Activated CD4-positive, CD25-positive, alpha-beta regulatory T cell (primary cell): Measurements from ENCODE around the gene MELTF.
"Not testable (repeated sequence)": the region's sequence is repeated elsewhere in the genome, so short reads cannot be mapped to it uniquely, and the experiment has no call there.

ENCODE experiments used
- DNase-seq, 4 experiments: peaks; one replicate each; lab custom pipeline; 2025; lab: John Stamatoyannopoulos, UW

The MELTF gene

DNA sequence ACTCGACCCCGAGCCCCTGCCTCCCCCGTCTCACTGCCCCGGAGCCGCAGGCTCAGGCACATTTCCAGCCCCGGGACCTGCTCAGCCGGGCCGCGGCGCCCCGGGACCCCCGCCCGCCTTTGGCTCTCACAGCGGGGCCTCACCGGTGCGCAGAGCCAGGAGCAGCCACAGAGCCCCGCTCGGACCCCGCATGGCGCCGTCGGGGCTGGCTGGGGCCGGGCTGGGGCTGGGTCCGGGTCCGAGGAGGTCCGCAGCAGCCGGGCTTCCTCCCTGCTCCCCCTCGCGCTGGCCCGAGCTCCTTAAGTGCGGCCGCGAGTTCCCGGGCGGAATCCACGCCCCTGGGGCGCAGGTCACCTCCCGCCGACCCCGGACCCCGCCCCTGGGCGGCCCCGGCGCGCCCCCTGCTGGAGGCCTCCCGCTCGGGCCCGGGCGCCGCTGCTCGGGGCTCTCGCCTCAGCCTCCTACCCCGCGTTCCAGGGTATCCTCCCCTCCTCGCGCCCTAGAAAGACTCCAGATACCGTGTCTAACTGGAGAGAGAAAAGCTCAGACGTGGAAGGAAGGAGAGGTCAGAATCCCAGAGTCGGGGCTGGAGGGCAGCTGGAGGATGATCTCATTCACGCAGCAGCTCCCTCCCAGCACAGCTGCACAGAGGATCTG is at the start of gene MELTF:
MELTF (minus strand) TSS at position 307 of the 657 bp plus-strand sequence; CDS start at position 192, 115 bp downstream.
- DNase-seq = peak; percentile 35 to 56 (median 40)

DNA sequence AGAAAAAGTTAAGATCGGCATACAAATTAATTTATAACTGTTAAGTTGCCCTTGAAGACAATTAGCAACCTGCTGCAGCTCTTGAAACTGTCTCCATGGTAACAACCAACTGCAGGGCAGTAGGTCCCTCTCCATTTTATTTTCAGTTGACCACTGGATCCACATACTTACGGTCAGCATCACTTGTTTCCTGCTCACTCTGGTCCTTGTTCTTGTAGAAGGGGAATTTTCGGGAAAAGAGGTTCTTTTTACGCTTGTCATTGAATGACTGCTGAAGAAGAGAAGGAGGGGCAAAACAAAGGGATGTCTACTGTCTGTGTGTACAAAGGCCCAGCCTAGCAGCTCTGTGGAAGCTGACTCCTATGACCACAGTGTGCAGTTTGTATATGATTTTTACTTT is 46.8 kb upstream of the MELTF start:
- no peak for DNase-seq

DNA sequence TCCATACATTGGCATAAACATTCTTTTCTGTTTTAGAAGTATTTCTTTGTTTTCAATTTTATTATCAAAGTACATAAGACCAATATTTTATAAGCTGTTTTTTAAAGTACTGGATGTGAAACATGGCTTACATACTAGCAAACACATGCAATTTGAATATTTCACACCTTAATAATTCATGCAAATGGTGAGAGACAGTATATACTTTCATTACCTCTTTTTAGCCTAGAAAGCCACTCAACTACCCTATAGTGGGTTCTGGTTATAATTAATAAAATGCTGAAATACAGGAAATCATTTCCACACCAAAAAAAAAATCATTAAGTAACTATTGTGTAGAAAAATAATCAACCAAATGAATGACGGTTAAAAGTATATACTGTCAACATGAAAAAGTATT is 38.5 kb upstream of the MELTF start:
- DNase-seq = no peak

DNA sequence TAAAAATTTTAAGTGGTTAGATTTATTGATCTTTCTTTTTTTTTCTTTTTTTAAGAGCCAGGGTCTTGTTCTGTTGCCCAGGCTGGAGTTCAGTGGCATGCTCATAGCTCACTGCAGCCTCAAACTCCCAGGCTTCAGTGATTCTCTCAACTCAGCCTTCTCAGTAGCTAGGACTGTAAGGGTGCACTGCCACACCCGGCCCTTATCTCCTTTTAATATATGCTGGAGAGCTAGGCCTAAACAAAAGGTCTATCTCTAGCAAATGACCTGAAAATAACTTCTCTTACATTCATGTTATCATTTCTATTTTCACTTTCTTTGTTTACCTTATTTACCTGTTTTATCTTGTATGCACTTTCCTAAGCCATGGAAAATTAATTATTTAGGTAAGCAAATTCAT is 35.2 kb upstream of the MELTF start:
- DNase-seq = no peak

DNA sequence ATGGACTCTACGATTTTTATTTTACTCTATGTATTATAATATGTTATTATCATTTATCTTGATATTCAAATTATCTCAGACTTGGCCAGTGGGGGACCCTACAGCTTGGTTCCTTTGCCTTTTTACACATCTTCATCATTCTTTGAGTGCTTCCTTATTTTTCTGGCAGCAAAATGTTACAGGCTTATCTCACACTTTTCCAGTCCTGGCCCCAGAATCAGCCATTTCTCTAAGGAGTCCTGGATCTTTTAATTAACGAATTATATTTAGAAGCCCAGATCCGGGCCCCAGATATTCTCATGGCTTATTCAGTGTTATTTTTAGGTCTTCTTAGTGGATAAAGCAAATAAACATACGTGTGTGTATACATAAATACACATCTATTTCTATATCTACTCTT is 32.8 kb upstream of the MELTF start:
- DNase-seq = no peak

DNA sequence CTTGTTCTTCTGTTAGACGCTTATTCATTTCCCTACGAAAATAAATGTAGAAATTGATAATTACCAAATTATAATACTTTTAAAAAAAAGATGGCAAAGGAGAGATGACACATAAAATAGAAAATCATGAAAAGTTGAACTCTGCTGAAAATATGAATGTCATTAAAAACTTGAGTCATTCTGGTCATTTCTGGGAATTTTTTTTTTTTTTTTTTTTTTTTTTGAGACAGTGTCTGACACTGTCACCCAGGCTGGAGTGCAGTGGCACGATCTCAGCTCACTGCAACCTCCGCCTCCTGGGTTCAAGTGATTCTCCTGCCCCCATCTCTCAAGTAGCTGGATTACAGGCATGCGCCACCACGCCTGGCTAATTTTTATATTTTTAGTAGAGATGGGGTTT is 22.0 kb upstream of the MELTF start:
- DNase-seq = not testable (repeated sequence)

DNA sequence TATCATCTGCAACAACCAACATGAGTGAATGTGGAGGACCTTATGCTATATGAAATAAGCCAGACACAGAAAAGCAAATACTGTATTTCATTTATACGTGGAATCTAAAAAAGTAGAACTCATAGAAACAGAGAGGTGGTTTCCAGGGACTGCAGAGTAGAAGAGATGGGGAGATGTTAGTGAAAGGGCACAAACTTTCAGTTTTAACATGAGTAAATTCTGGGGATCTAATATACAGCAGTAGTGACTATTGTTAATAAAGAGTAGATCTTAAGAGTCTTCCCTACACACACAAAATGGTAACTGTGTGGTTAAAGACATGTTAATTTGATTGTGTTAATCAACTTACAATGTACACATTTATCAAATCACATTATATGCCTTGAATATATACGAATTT is 20.9 kb upstream of the MELTF start:
- no peak for DNase-seq

DNA sequence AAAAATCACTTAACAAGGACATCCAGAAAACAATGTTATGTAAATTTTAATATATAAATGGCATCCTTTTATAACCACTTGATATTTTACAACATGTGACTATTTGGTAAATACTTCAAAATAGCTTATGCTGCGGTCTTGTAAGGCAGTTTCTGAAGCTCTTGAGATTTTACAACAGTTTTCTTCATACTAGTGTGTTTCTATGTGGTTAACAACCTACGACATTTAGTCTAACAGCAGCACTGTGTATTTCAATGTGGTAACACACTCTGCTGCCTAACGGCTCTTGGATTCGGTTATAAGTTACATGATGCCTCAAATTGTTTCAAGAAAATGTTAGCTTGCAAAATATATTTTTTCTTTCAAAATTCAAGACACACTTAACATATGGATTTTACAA is 12.9 kb upstream of the MELTF start:
- no peak for DNase-seq

DNA sequence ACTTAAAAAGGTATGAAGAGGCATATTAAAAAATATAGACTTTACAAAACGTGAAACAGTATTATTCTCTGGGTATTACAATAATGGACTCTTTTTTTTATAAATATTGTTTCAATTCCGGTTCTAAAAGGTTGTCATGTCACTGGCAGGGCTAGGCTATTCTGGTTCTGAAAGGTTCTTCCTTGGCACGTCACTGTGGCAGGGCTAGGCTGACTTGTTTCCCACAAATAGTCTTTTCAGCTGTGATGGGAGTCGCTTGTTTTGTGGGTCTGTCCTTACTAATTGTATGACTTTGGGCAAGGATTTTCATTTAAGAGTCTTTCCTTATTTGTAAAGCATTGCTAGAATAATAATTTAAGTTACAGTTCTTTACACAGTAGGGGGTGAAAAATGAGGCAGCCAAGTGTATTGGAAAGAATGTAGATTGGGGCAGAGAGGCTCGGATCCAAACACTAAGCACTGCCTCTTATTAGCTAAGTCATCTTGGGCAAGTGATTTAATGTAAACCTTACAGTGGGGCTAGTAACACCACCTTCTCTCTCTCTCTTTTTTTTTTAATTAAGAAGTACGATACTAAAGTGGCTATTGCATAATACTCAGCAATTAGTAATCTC is 12.4 kb upstream of the MELTF start:
- DNase-seq = no peak

DNA sequence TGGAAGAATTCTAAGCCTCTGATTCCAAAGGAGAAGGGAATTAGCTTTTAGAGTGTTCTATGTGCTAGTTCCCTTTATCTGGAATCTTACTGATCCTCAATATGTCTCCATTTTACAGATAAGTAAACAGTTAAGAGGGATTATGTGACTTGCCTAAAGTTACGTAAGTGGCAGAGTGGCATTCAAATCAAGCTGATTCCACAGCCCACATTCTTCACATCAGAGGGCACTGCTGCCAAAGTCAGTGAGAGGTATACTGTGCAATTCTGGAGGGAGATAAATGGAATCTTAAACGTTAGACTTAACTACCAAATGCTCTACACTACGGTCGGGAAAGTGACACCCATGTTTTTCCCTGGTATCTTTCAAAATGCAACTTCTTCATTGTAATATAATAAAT is 11.0 kb upstream of the MELTF start:
- DNase-seq = no peak

DNA sequence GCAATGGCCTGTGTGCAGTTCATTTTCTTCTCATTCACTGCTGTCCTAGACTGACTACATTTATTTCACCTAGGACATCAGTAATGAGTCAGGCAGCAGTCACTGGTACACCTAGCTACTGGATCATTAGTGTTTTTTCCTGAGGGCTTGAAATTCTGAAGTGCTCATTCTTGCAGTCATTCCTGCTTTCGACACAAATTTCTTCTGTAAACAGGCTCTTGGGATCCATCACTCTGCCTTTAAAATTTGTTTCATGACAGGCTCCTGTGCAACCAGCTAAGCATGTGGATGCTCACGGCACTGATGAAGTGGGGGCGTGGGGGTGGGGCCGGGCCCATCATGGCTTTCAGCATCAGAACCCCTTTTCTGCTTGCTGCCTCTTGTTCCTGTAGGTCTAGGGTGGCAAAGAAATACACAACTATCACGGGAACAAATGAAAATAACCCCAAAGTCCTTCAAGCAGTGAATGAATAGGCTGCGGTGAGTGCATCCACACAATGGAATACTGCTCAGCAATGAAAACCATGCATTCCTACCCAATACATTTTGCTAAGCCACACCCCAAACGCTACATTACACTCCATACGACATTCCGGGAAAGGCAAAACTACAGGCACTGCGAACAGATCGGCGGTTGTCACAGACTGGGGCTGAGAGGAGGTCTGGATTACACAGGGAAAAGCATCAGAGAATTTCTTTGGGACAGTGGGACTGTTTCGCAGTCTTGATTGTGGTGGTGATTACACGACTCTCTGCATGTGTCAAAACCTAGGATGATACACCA is 9.3 kb upstream of the MELTF start:
- DNase-seq = no peak

DNA sequence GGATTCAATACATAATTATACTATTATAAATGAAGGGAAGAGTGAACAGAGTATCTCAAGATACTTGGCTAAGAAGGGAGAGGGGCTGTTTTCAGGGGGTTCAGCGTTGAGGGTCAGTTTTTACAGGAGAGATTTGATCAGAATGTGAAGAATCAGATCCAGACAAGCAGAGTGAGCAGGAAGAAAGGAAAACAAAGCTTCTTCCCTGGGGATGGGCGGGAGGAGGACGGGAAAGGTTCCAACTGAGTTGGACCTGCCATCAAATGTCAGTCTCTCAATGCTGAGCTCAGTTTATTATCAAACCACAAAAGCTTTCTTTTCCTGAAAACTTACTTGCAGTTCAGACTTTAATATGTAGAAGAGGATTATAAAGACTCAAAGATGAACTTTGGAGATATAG is 6.0 kb upstream of the MELTF start:
- DNase-seq = no peak

DNA sequence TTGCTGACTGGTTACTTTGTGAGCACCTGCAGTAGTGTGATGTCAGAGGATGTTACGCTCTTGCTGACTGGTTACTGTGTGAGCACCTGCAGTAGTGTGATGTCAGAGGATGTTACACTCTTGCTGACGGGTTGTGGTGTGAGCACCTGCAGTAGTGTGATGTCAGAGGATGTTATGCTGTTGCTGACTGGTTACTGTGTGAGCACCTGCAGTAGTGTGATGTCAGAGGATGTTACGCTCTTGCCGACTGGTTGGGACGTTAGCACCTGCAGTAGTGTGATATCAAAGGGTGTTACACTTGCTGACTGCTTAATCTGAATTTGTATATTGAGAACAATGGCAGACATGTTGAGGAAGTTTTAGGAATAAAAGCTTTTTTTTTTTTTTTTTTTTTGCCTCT is 5.2 kb upstream of the MELTF start:
- not testable (repeated sequence) for DNase-seq

DNA sequence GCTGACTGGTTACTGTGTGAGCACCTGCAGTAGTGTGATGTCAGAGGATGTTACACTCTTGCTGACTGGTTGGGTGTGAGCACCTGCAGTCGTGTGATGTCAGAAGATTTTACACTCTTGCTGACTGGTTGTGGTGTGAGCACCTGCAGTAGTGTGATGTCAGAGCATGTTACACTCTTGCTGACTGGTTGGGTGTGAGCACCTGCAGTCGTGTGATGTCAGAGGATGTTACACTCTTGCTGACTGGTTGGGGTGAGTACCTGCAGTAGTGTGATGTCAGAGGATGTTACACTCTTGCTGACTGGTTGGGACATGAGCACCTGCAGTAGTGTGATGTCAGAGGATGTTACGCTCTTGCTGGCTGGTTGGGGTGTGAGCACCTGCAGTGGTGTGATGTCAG is 4.1 kb upstream of the MELTF start:
- DNase-seq = not testable (repeated sequence)

DNA sequence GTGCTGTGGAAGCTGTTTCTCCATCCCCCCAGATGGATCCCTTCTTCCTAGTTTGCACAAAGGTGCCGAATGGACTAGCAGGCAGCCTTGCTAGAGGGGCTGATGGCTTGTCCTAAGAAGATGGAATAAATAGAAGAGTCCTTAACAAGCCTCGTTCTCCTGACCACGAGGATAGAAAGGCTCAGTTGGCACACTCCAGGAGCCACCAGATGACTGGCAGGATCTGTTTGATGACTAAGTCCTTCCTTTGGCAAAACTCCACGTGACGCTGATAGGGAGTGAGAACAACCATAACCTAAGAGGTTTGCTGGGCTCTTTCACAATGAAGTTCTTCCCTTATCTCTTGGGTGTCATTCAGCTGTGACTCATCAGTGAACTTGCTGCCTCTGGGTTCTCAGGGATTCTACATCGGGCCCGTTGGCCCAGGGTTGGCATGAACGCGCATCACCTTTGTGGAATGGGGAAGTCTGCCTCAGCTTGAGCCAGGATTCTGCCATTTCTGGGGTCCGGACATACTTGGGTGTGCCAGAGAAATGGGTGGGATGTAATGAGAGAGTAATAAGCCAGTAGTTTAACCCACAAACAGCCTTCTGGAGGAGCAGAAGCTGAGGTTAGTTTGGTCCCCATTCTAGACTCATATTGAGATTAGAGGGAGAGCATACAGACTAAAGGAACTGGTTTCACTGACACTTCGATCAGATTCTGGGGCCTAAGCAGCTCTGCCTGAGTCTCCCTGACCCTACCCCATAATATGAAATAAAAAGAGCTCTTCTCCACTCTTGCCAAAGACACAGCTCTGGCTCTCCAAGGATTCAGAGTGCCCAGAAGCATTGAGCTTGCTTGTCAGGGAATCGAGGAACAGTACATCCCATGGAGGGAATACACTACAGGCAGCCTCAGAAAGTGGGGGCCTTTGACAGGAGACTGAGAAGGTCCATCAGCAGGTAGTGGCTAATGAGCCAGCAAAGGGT is 2.0 kb upstream of the MELTF start:
- DNase-seq = no peak

DNA sequence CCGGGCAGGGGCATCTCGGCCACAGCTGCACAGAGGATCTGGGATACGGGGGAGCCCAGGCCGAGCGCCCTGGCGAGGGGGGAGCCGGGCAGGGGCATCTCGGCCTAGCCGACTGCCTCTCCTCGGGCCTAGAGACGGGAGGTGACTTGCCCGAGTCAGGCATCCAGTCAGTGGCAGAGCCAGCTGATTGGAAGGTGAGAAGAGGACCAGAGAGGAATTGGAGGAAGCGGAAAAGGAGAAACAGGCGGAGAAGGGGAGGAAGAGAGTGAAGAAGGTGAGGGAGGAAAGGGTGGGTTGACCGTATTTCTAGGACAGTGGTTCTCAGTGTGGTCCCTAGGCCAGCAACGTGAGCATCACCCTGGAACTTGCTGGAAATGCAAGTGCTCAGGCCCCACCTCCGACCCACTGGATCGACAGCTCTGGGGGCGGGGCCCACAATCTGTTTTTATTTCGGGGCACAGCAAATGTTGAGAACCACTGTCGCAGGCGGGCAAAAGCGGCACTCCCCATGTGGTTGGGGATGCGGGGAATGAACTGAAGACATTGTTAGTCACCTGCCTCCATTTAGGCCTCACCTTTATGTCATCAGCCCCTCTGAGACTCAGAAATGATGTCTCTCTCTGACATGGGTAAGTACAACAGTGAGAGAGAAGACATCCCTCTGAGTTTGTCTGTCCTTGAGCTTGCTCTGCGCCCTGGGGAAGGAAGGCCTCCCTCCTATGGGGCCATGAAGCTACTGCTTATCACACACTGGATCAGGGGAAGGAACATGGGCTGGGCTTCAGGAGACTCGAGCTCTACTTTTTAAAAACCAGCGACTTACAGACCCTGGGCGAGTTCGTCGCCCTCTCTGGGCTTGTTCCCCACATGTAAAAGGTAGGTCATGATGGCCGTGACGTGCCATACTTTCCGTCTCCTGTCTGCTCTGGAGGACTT is 1.0 kb upstream of the MELTF start:
- no peak for DNase-seq

DNA sequence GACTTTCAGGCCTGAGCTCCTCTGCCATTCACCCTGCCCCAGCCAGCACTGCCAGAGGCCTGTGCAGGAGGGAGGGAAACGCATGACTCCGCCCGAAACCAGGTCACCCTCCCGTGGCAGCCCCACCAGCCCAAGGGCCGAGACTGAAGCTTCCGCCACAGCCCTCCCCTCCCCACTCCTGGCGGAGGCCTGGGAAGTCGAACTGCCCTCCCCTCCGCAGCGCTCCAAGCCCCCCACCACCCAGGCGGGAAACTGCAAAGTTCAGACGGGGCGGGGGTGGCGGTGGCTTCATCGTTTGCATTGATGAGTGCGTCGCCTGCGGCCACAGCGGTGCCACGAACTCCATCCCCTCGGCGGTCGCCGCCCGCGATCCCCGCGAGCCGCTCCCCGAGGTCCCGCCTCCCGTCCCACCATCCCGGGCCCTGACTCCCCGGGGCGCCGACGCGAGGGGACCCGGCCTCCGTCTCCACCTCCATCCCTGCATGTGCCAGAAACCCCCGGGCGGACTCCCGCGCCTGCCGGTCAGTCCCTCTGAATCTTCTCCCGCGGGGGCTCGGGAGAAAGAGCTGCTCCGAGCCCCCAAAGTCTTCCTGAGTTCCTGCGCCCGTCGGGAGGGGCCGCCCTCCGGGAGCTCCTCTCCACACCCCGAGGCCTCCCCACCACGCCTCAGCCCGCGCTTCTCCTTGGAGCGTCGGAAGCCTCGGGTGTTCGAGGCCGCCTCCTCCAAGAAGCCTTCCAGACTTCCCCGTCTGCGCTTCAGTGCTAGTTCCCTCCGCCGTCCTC is 698 bp downstream of the MELTF start:
- DNase-seq = no peak

DNA sequence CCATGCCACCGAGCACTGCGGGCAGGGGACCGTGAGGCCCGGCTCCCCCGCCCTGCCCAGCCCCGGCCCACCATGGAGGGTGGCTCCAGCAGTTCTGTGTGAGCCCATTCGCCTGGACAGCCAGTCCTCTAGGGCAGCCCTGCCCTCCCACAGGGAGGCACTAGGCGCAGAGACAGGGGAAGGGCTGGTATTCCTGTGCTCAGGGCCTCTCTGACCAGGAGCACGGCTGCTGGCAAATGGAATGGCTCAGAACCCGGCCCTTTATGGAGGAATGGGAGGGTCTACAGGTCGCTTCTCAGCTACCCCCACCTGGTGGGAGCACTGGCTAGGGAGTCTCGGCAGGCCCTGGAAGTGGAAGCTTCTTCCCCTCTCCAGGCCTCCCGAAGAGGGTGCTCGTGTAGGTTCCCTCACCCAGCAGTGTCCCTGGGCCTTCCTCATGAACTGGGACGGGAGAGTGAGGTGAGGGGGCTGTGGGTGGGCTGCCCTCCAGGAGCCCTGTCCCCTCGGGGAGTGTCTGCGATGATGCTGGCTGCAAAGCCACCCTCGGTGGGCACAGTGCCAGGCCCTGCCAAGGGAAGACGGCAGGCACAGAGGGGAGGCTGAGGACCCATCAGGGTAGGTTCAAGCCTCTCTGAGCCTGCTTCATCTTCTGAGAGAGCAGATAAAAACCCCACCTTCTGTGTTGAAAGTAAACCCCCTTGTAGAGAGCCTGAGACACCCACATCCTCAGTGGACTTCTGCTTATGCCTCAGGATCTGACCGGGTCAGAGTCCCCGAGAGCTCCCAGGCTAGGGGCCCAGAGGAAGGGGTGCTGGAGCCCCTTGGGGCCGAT is 1.5 kb downstream of the MELTF start:
- DNase-seq = no peak
